Putamen (tissue), 1 donor: ENCODE measurements around the gene GTF2A1L.
"Not testable (repeated sequence)": the region's sequence is repeated elsewhere in the genome, so short reads cannot be mapped to it uniquely, and the experiment has no call there.

Experiments used
- DNase-seq: peaks from one replicate; pipeline ENCODE4 v3.0.0-alpha.2; 2016; ENCODE audit warnings: low spot score

Gene GTF2A1L

GRCh38 chr2:48699348-48699930 lies 81.8 kb downstream of the GTF2A1L start:
- no peak for DNase-seq

GRCh38 chr2:48703621-48704020 lies 86.0 kb downstream of the GTF2A1L start:
- not testable (repeated sequence) for DNase-seq

- no peak for DNase-seq
Measured at GRCh38 chr2:48707466-48707865, 89.8 kb downstream of the GTF2A1L start.

GRCh38 chr2:48709096-48710034 lies 91.7 kb downstream of the GTF2A1L start:
- no peak for DNase-seq

- no peak for DNase-seq
Measured at GRCh38 chr2:48711343-48711742, 93.7 kb downstream of the GTF2A1L start.

GRCh38 chr2:48712151-48712550 lies 94.5 kb downstream of the GTF2A1L start:
- no peak for DNase-seq

GRCh38 chr2:48713647-48714046 lies 96.0 kb downstream of the GTF2A1L start:
- no peak for DNase-seq

- DNase-seq, result no peak
Measured at GRCh38 chr2:48714245-48714644, 96.6 kb downstream of the GTF2A1L start.

- no peak for DNase-seq
Measured at GRCh38 chr2:48715042-48715899, 97.6 kb downstream of the GTF2A1L start.

- no peak for DNase-seq
Measured at GRCh38 chr2:48715956-48716355, 98.3 kb downstream of the GTF2A1L start.

GRCh38 chr2:48717846-48718245 lies 100.2 kb downstream of the GTF2A1L start:
- no peak for DNase-seq

- DNase-seq, result no peak
Measured at GRCh38 chr2:48719480-48720177, 102.0 kb downstream of the GTF2A1L start.

- no peak for DNase-seq
Measured at GRCh38 chr2:48721158-48721557, 103.5 kb downstream of the GTF2A1L start.

- no peak for DNase-seq
Measured at GRCh38 chr2:48722391-48722790, 104.7 kb downstream of the GTF2A1L start.

GRCh38 chr2:48723129-48723528 lies 105.5 kb downstream of the GTF2A1L start:
- DNase-seq, result no peak

GRCh38 chr2:48724278-48724677 lies 106.6 kb downstream of the GTF2A1L start:
- DNase-seq, result no peak

GRCh38 chr2:48725696-48726494 lies 108.2 kb downstream of the GTF2A1L start:
- peak; percentile 64 for DNase-seq

GRCh38 chr2:48727560-48727959 lies 109.9 kb downstream of the GTF2A1L start:
- no peak for DNase-seq

- no peak for DNase-seq
Measured at GRCh38 chr2:48728295-48728694, 110.6 kb downstream of the GTF2A1L start.

GRCh38 chr2:48728840-48729239 lies 111.2 kb downstream of the GTF2A1L start:
- DNase-seq, result no peak
